GM13977 (cell line): ENCODE results near the gene SLC25A36.

ENCODE experiments used
- DNase-seq: peaks from one replicate; pipeline ENCODE4 v3.0.0; 2012; ENCODE audit warnings: low spot score
- in situ Hi-C: fragments of 300-500 bp; cut with MboI; formaldehyde crosslinking; loops from one replicate; pipeline ENCODE4 v1.12.0; 2022; ENCODE audit warnings: low sequenced_read_pairs, low pct_unique_long_range_greater_than_20kb, mixed read lengths, inconsistent platforms; ENCODE audit not compliant: unreplicated experiment
- TF ChIP-seq, protein P1 (sequence below): IDR thresholded peaks from 2 replicates; pipeline ENCODE4 v1.5.1; 2012; ENCODE audit warnings: mild to moderate bottlenecking, control low read depth; ENCODE audit not compliant: insufficient read depth; ENCODE audit errors: extremely low read depth, missing control alignments

Gene SLC25A36

DNA sequence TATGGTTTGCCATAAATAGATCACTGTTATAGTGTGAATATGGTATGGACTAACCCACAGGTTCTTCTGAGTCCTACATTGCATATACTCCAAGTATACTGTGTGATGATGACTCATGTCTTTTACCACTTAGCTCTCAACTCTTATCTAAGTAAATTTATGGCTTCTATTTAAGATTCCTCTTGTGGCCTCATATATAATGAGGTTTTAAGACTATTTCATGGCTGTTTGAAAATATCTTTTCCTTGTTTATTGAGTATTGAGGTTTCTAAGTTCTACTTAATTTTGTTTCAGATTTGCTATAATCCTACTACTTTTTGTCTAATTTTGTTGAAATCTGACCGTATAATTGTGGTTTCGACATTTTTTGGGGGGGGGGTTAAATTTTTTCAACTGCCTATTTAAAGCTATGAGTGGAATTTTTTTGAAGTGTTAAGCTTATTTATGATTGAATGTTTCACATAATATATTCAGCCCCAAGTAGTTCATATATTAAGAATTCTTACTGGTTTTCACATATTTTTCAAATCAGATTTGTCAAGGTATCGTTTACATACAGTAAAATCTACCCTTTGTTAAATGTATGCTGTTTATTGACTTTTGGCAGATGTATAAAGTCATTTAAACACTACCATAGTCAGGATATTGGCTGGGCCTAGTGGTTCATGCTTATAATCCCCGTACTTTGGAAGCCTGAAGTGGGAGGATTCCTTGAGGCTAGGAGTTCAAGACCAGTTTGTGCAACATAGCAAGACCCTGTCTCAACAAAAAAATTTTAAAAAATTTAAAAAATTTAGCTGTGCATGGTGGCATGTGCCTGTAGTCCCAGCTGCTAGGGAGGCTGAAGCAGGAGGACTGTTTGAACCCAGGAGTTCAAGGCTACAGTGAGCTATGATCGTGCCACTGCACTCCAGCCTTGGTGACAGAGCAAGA lies 11.7 kb downstream of the SLC25A36 start:
- in situ Hi-C loops: no loop called here
- TF ChIP-seq, protein P1, sequence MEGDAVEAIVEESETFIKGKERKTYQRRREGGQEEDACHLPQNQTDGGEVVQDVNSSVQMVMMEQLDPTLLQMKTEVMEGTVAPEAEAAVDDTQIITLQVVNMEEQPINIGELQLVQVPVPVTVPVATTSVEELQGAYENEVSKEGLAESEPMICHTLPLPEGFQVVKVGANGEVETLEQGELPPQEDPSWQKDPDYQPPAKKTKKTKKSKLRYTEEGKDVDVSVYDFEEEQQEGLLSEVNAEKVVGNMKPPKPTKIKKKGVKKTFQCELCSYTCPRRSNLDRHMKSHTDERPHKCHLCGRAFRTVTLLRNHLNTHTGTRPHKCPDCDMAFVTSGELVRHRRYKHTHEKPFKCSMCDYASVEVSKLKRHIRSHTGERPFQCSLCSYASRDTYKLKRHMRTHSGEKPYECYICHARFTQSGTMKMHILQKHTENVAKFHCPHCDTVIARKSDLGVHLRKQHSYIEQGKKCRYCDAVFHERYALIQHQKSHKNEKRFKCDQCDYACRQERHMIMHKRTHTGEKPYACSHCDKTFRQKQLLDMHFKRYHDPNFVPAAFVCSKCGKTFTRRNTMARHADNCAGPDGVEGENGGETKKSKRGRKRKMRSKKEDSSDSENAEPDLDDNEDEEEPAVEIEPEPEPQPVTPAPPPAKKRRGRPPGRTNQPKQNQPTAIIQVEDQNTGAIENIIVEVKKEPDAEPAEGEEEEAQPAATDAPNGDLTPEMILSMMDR: no peak
- no peak for DNase-seq

DNA sequence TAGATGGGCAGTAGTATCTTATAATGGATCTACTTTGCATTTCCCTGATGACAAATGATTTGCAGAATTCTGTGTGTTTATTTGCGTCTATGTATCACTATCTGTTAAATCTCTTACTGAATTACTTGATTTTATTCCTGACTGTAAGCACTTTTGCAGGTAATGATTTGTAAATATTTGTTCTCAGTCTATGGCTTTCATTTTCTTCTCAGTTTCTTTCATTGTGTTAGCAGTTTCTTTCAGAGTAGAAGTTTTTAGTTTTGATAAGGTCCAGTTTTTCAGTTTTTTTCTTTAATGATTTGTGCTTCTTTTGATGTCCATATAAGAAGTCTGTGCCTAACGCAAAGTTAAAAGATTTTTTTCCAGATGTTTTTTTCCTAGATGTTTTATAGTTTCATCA lies 12.9 kb downstream of the SLC25A36 start:
- TF ChIP-seq, protein P1: no peak
- in situ Hi-C loops: no loop called here
- no peak for DNase-seq

DNA sequence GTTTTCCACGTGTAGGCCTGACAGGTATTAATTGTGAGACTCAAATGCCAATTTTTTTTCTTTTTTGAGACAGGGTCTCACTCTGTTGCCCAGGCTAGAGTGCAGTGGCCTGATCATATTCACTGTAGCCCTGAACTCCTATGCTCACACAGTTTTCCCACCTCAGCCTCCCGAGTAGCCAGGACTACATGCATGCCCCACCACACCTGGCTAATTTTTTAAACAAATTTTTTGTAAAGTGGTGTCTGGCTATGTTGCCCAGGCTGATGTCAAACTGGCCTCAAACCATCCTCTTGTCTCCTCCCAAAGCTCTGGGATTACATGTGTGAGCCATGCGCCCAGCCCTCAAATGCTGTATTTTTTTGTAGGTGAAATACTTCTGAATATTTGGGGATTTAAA lies 14.0 kb downstream of the SLC25A36 start:
- in situ Hi-C loops: no loop called here
- TF ChIP-seq, protein P1: no peak
- DNase-seq: no peak

DNA sequence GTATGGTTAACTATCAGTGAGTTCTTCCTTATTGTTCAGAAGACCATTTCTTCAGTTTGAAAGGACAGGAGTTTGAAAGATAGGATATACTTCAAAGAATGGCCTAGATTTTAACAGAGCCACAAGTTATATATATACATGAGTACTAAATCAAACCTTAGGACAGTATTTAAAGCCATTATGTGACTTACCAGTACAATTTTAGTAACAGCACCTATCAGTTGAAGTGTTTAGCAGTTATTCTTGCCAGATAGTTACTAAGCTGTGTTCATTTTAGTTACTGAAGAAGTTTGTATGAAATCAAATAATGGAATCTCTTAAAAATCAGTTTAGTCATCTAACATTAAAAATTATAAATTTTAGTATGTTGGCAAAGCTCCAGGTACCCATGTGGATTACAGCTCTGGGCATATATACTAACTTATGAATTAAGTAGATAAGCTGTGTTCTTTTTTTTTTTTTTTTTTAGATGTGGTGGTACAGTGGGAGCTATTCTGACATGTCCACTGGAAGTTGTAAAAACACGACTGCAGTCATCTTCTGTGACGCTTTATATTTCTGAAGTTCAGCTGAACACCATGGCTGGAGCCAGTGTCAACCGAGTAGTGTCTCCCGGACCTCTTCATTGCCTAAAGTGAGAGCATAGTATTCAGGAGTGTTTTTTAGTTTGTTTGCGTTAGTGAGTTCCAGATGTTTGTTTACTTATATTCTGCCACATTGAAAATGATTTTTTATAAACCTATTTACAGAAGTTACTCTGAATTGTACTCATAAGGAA lies 14.6 kb downstream of the SLC25A36 start:
- in situ Hi-C loops: no loop called here
- TF ChIP-seq, protein P1: no peak
- no peak for DNase-seq

DNA sequence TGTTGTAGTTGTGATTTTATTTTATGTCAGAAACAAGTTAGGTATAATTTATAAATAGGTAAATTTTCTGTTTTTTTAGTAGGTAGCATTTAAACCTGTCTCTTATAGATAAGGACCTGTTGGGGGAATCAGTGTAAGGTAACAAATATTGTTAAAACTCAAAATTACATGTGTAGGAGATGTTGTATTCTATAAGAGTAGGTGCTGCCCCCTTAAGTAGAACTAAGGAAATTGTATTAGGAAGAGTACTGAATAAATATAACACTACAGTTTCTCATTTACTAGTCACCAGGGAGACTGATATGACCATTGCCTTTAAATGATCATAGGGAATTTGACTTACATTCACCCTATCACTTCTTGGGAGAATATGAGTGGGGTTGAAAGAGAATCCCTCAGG lies 31.2 kb downstream of the SLC25A36 start:
- peak; percentile 6 for DNase-seq
- TF ChIP-seq, protein P1: peak; percentile 22

DNA sequence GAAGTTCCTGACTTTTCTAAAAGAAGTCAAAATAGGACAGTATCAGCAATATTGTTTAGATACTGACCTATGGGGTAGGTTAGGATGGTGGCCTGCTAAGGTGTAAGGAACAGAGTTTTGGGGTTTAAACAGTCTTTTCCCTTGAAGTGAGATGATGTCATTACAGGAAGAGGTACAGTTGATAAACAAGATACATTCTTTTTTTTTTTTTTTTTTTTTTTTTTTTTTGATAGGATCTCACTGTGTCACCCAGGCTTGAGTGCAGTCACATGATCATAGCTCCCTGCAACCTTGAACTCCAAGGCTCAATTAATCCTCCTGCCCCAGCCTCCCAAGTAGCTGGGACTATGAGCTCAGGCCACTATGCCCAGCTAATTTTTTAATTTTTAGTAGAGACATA lies 33.3 kb downstream of the SLC25A36 start:
- in situ Hi-C loops: no loop called here
- TF ChIP-seq, protein P1: no peak
- no peak for DNase-seq

More for the DNA sequence above, 31.2 kb downstream of the SLC25A36 start:
- in situ Hi-C loops: no loop called here
